ENCODE measurements around the gene PTGES3. TPM values are rescaled to one million over a fixed set of nuclear protein-coding genes. Genes with fewer than 3 reads are reported as not detected.
A peak's percentile ranks its signal among the peaks of the same experiment; 100 is the strongest.

PTGES3 gene
- total and polyA plus RNA-seq, 2 of the 8 experiments (the other 6 are each of a cell fraction or from before 2014, with no cell fraction given): 111 to 464 TPM

- TF ChIP-seq USF2 (IDR thresholded peaks at IDR 0.05; ENCODE audit: low read length) (no peak), CHD7 (IDR thresholded peaks at IDR 0.05; ENCODE audit: insufficient replicate concordance, low read length) (no peak), NANOG (IDR thresholded peaks at IDR 0.05; ENCODE audit: insufficient read depth, low read depth, low read length, poor library complexity, severe bottlenecking) (no peak), CHD2 (IDR thresholded peaks at IDR 0.05; ENCODE audit: low read length) (peak; percentile 73), SAP30 (IDR thresholded peaks at IDR 0.05; ENCODE audit: insufficient read depth, insufficient replicate concordance, low read length) (no peak), SUZ12 (IDR thresholded peaks at IDR 0.05; ENCODE audit: low read length) (no peak), EZH2 (IDR thresholded peaks at IDR 0.05; ENCODE audit: low read depth, low read length, severe bottlenecking) (no peak), ASH2L (IDR thresholded peaks at IDR 0.05; ENCODE audit: low read length) (peak; percentile 88), TCF12 (IDR thresholded peaks at IDR 0.05; ENCODE audit: low read depth, low read length) (no peak)
Observed at GRCh38 chr12:56724972-56725722, 37.1 kb upstream of the PTGES3 start, which contains the start of gene NACA (continued).
